ENCODE data around the gene LIMD2.
A peak's percentile ranks its signal among the peaks of the same experiment; 100 is the strongest.
"Not testable (repeated sequence)": the region's sequence is repeated elsewhere in the genome, so short reads cannot be mapped to it uniquely, and the experiment has no call there.

LIMD2 gene

DNA sequence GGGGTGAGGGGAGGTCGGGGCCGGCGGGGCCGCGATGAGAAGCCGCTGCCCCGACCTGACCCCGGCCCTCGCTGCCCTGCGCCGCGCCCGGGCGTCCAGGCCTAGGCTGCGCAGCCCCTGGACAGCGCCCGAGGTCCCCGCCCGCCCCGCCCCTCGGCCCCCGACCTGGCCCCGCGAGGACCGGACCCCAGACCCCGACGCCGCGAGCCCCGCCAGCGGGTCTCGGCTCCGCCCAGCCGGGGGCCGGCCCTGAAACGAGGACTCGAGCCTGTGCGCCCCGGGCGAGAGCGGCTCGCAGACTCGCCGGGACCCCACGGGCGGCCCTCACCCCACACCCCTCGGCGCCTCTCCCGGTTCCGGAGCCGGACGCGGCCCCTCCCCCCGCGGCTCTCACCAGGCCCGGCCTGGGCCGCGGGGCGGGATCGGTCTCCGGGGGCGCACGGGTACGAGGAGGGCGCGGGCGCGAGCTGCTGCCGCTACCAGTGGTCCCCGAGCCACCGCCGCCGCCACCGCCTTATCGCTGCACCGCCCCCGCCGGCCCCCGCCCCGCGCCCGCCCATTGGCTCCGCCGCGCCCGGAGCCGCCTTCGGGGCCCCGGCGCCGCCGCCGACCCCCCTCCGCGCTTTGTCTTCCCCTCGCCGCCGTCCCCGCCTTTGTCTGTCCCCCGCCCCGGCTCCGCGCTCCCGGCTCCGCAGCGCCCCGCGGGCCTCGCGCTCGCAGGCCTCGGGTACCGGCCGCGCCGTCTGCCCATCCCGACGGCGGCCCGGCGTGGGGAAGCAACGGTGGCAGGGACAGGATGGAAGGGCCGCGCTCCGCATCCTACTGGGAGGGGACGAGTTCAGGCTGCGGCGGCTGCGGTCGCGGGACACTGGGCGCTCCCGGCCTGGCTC lies at the start of gene LIMD2:
Gene LIMD2, minus strand, starts transcription at position 488 of the 890 bp plus-strand sequence. CDS start 827 bp downstream, outside the sequence.
- Histone ChIP-seq H3K4me1 (ENCODE audit: insufficient read depth, low read length) (peaks cover 7% of the 10 kb centered on the region; the same call in 1 of the 2 replicates), H3K36me3 (ENCODE audit: insufficient read depth, low read depth, low read length) (peaks cover 31% of the 10 kb centered on the region)

DNA sequence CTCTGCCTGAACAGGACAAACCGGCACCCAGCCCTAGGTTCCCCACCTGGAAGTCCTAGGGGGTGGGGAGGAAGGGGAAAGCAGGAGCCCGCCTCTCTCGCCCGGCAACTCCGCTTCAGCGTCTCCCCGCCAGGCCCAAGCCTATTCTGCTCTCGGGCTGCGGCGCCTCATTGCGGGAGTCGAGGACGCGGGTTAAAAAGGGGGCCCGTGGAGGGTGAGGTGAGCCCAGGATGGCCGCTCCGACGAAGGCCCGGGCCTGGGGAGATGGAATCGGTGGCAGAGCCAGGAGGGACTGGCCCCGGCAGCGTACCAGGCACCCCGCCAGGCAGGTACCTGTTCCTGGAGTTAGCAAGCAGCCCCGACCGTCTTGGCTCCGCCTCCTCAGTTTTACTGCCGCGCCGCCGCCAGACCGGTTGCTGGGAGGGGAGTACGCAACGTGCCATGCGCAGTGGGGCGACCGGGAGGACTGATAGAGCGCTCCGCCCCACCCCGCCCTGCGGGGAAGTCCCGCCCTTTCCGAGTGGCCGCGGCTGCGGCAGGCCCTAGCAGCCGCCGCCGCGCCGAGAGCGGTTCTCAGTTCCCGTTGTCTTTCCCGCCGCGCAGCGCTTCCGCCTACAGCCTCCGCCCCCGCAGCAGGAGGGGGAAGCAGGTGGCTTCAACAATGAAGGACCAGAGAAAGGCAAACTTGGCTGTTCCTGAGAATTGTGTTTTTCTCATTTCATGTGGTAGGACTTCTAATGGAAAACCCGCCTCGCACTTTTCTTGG lies 41.7 kb upstream of the LIMD2 start, which contains the start of gene STRADA:
Gene STRADA, minus strand, starts transcription at position 392 of the 766 bp plus-strand sequence. CDS start 13,430 bp downstream, outside the sequence.
- H3K9me3 ChIP-seq (ENCODE audit: insufficient read depth, low read depth, low read length): no peaks in the 10 kb centered on the region
- peaks cover 6% of the 10 kb centered on the region; the same call in 1 of the 2 replicates for H3K4me1 ChIP-seq (ENCODE audit: insufficient read depth, low read length)
- no peaks in the 10 kb centered on the region for H3K27me3 ChIP-seq (ENCODE audit: insufficient read depth, low read length)
- H3K36me3 ChIP-seq (ENCODE audit: insufficient read depth, low read depth, low read length): peaks cover 19% of the 10 kb centered on the region
- peak within 1 kb of the TSS; percentile 95 for H3K9ac ChIP-seq (ENCODE audit: low read depth, low read length)
- peak within 1 kb of the TSS; percentile 90 for H3K4me3 ChIP-seq (ENCODE audit: low read length)
- H3K27ac ChIP-seq (ENCODE audit: low read length): peak within 1 kb of the TSS; percentile 92

More for the DNA sequence above, at the start of gene LIMD2:
- peak within 1 kb of the TSS; percentile 71 for H3K4me3 ChIP-seq (ENCODE audit: low read length)
- H3K9me3 ChIP-seq (ENCODE audit: insufficient read depth, low read depth, low read length): no peaks in the 10 kb centered on the region
- H3K27ac ChIP-seq (ENCODE audit: low read length): no peak within 1 kb of the TSS
- peaks cover 7% of the 10 kb centered on the region; the same call in 1 of the 2 replicates for H3K27me3 ChIP-seq (ENCODE audit: insufficient read depth, low read length)
- peak within 1 kb of the TSS; percentile 74; the same call in 1 of the 2 replicates for H3K9ac ChIP-seq (ENCODE audit: low read depth, low read length)

DNA sequence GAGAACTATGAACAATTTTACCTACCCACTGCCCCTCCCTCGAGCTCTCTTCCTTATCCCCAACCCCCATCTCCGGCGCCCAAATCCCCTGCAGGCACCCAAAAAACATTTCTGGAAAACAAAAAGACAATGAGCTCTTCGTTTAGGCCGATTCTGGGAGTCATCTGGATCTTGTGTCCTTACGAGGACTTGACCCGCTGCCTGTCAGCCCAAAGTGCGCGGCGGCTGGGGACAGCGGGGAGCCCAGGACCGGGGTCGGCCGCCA lies 41.1 kb upstream of the LIMD2 start:
- Histone ChIP-seq H3K36me3 (ENCODE audit: insufficient read depth, low read depth, low read length) (peaks cover 14% of the 10 kb centered on the region), H3K27me3 (ENCODE audit: insufficient read depth, low read length) (no peaks in the 10 kb centered on the region), H3K9ac (ENCODE audit: low read depth, low read length) (peak overlapping the region; percentile 92), H3K9me3 (ENCODE audit: insufficient read depth, low read depth, low read length) (no peaks in the 10 kb centered on the region), H3K27ac (ENCODE audit: low read length) (peak overlapping the region; percentile 76), H3K4me1 (ENCODE audit: insufficient read depth, low read length) (peaks cover 6% of the 10 kb centered on the region; the same call in 1 of the 2 replicates), H3K4me3 (ENCODE audit: low read length) (peak overlapping the region; percentile 90)

DNA sequence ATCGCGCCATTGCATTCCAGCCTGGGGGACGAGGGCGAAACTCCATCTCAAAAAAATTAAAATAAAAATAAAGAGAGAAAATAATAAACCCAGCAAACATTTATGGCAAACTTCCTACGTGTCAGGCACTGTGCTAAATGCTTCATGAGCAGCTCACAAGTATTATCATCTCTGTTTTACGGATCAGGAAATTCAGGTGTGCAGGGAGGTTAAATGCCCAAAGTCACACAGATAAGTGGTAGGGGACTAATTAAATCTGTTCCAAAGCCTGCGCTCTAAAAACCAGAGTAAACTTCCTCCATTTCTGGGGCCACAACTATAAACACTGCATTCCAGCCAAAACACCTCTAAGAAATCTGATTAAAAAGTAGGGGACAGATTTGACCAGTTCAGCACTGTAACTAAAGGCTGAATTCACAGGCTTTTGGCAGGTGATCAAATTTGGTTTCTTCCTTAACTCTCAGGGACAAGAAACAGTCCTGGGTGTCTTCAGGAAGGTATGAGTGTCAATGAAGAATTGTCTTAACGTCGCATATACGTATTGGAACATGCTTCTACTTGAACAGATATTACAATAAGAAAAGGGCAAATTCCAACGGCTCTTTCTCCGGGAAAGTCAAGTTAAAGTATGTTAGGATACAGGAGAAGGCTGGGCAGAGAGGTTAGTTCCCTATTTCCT lies 40.7 kb upstream of the LIMD2 start:
- H3K4me3 ChIP-seq (ENCODE audit: low read length): peak overlapping the region; percentile 90
- peaks cover 6% of the 10 kb centered on the region; the same call in 1 of the 2 replicates for H3K4me1 ChIP-seq (ENCODE audit: insufficient read depth, low read length)
- peaks cover 9% of the 10 kb centered on the region for H3K36me3 ChIP-seq (ENCODE audit: insufficient read depth, low read depth, low read length)
- H3K9me3 ChIP-seq (ENCODE audit: insufficient read depth, low read depth, low read length): no peaks in the 10 kb centered on the region
- peak overlapping the region; percentile 76 for H3K27ac ChIP-seq (ENCODE audit: low read length)
- H3K27me3 ChIP-seq (ENCODE audit: insufficient read depth, low read length): no peaks in the 10 kb centered on the region
- H3K9ac ChIP-seq (ENCODE audit: low read depth, low read length): peak overlapping the region; percentile 92

DNA sequence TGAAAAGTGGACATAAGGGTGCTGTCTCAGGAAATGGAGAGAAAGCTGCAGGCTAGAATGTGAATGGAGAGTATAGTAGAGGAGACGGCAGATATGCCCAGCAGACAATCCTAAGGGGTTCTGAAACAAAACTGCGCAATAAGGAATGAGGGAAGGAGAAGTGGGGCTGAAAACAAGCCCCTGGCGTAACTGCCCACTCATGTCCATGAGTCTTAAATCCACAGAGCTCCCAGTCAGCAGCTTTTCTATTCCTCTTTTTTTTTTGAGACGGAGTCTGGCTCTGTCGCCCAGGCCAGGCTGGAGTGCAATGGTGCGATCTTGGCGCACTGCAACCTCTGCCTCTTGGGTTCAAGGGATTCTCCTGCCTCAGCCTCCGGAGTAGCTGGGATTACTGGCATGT lies 35.8 kb upstream of the LIMD2 start:
- Histone ChIP-seq H3K9me3 (ENCODE audit: insufficient read depth, low read depth, low read length) (no peaks in the 10 kb centered on the region), H3K27ac (ENCODE audit: low read length) (no peak overlapping the region)

DNA sequence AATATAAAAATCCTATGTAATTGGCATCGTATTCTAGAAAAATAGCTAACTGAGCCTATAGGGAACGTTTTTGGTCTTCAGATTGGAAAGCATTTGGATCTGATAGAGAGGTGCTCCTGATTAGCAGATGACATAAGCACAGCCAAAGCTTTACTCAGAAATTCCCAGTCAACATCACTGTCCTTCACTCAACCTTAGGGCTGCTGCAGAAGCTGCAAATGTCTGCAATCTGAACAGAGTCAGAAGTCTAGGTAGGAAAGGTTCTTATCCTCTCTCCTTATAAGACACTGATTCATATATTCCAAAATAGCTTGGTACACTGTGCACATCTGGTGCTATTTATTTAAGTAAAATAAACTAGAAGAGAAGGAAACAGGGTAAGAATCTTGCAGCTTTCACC lies 22.5 kb upstream of the LIMD2 start:
- H3K36me3 ChIP-seq (ENCODE audit: insufficient read depth, low read depth, low read length): peaks cover 28% of the 10 kb centered on the region; the same call in 1 of the 2 replicates
- no peak overlapping the region for H3K9ac ChIP-seq (ENCODE audit: low read depth, low read length)
- no peaks in the 10 kb centered on the region for H3K27me3 ChIP-seq (ENCODE audit: insufficient read depth, low read length)
- H3K4me1 ChIP-seq (ENCODE audit: insufficient read depth, low read length): no peaks in the 10 kb centered on the region
- H3K4me3 ChIP-seq (ENCODE audit: low read length): no peak overlapping the region
- H3K9me3 ChIP-seq (ENCODE audit: insufficient read depth, low read depth, low read length): no peaks in the 10 kb centered on the region
- H3K27ac ChIP-seq (ENCODE audit: low read length): no peak overlapping the region

More for the DNA sequence above, 35.8 kb upstream of the LIMD2 start:
- Histone ChIP-seq H3K4me3 (ENCODE audit: low read length) (no peak overlapping the region), H3K4me1 (ENCODE audit: insufficient read depth, low read length) (peaks cover 5% of the 10 kb centered on the region; the same call in 1 of the 2 replicates), H3K36me3 (ENCODE audit: insufficient read depth, low read depth, low read length) (no peaks in the 10 kb centered on the region), H3K9ac (ENCODE audit: low read depth, low read length) (no peak overlapping the region), H3K27me3 (ENCODE audit: insufficient read depth, low read length) (no peaks in the 10 kb centered on the region)

DNA sequence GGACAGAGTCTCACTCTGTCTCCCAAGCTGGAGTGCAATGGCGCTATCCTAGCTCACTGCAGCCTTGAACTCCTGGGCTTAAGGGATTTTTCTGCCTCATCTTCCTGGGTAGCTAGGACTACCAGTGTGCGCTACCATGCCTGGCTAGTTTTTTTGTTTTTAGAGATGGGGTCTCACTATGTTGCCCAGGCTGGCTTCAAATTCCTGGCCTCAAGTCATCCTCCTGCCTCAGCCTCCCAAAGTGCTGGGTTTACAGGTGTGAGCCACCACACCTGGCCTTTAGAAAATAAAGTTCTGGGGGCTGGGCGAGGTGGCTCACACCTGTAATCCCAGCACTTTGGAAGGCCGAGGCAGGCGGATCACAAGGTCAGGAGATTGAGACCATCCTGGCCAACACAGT lies 20.3 kb upstream of the LIMD2 start:
- H3K9ac ChIP-seq (ENCODE audit: low read depth, low read length); H3K4me1 ChIP-seq (ENCODE audit: insufficient read depth, low read length); H3K27ac ChIP-seq (ENCODE audit: low read length); H3K4me3 ChIP-seq (ENCODE audit: low read length); H3K27me3 ChIP-seq (ENCODE audit: insufficient read depth, low read length); H3K9me3 ChIP-seq (ENCODE audit: insufficient read depth, low read depth, low read length): not testable (repeated sequence)
- H3K36me3 ChIP-seq (ENCODE audit: insufficient read depth, low read depth, low read length): peaks cover 17% of the 10 kb centered on the region; the same call in 1 of the 2 replicates

DNA sequence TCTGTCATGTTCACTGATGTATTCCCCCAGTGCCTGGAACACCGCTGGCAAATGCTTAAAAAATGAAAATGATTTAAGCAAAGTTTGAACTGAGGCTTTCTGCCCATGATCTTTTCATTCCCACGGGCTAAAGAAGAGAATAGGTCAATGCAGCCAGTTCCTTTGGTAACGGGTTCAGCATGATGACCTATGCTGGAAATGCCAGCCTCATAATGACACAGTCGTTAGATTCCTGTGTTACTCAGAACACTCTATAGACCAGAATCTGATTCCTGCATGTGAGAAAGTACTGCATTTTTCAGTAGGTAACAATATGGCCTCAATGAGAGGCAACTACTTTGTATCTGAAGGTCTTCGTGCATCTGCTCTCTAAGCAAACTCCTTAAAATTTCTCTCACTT lies 19.1 kb upstream of the LIMD2 start:
- no peak overlapping the region for H3K27ac ChIP-seq (ENCODE audit: low read length)
- no peaks in the 10 kb centered on the region for H3K27me3 ChIP-seq (ENCODE audit: insufficient read depth, low read length)
- H3K36me3 ChIP-seq (ENCODE audit: insufficient read depth, low read depth, low read length): peaks cover 12% of the 10 kb centered on the region; the same call in 1 of the 2 replicates

DNA sequence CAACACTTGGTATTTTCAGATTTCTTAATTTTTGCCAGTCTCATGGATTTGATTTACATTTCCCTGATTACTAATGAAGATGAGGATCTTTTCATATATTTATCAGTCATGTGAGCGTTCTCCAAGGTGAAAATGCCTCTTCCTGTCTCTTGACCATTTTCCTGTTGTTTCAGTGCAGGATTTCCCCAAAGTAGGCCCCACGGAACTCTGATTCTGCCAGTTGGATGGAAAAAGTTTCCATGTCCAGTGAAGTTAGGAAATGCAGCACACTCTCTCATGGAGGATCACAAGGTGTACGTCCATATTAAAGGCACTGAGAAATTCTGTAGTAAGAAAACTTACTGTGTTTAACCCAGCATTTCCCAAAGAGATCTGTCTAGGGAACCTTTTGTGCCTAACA lies 16.5 kb upstream of the LIMD2 start:
- peaks cover 21% of the 10 kb centered on the region; the same call in 1 of the 2 replicates for H3K36me3 ChIP-seq (ENCODE audit: insufficient read depth, low read depth, low read length)
- H3K4me3 ChIP-seq (ENCODE audit: low read length): no peak overlapping the region
- H3K9ac ChIP-seq (ENCODE audit: low read depth, low read length): no peak overlapping the region
- H3K4me1 ChIP-seq (ENCODE audit: insufficient read depth, low read length): no peaks in the 10 kb centered on the region
- H3K27ac ChIP-seq (ENCODE audit: low read length): no peak overlapping the region
- H3K27me3 ChIP-seq (ENCODE audit: insufficient read depth, low read length): no peaks in the 10 kb centered on the region
- H3K9me3 ChIP-seq (ENCODE audit: insufficient read depth, low read depth, low read length): no peaks in the 10 kb centered on the region

More for the DNA sequence above, 19.1 kb upstream of the LIMD2 start:
- Histone ChIP-seq H3K9ac (ENCODE audit: low read depth, low read length) (no peak overlapping the region), H3K9me3 (ENCODE audit: insufficient read depth, low read depth, low read length) (no peaks in the 10 kb centered on the region), H3K4me1 (ENCODE audit: insufficient read depth, low read length) (no peaks in the 10 kb centered on the region), H3K4me3 (ENCODE audit: low read length) (no peak overlapping the region)

DNA sequence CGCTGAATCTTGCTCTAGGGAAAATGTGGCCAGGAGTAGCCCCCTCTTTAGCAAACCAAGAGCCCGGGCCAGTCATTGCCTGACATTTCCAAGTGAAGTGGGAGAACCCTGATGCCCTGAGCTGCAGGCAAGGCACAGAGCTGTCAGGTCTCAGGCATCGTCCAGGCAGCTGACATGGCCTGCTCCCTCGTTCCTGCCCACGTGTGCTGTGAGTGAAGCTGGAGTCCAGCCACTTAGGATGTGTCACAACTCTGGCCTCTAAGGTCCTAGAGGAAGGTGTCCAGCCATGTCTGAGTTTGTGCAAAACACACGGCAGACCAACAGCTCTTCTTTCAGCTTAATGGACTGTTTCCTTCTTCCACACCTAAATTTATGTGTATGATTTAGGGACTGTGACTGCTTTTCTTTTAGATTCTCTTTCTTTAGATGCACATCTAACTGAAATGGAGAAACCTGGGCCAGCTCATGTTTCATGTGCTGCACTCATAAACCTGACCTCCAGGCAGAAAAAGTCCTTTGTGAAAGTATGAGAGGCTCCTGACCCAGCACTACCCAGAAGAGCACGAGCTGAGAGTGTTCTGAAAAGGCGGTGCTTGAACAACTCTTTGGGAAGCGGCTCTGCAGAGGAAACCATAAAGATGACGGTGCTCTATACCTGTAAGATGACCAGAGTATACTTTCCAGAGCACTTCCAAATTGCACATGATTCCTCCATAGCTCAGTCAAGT lies 14.8 kb upstream of the LIMD2 start:
- H3K36me3 ChIP-seq (ENCODE audit: insufficient read depth, low read depth, low read length): peaks cover 33% of the 10 kb centered on the region

DNA sequence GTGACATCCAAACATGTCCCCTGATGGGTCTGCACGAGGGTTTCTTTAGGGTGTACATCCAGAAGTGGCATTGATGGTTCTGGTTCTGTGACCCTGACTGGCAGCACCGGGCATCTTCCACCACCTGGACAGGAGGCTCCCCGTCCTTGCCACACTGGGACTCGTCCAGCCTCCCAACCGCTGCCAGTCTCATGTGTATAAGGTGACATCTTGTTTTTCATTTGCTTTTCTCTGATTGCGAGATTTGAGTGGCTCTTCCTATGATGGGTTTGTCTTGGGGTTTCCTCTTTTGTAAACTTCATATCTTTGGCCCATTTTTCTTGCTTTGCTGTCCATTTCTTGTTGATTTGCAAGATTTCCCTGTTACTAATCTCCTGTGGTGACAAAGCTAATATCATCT lies 9.2 kb upstream of the LIMD2 start:
- H3K36me3 ChIP-seq (ENCODE audit: insufficient read depth, low read depth, low read length): peaks cover 65% of the 10 kb centered on the region

More for the DNA sequence above, 14.8 kb upstream of the LIMD2 start:
- Histone ChIP-seq H3K27me3 (ENCODE audit: insufficient read depth, low read length) (no peaks in the 10 kb centered on the region), H3K4me1 (ENCODE audit: insufficient read depth, low read length) (no peaks in the 10 kb centered on the region), H3K27ac (ENCODE audit: low read length) (no peak overlapping the region), H3K9me3 (ENCODE audit: insufficient read depth, low read depth, low read length) (no peaks in the 10 kb centered on the region), H3K4me3 (ENCODE audit: low read length) (no peak overlapping the region), H3K9ac (ENCODE audit: low read depth, low read length) (no peak overlapping the region)

More for the DNA sequence above, 9.2 kb upstream of the LIMD2 start:
- Histone ChIP-seq H3K4me1 (ENCODE audit: insufficient read depth, low read length) (no peaks in the 10 kb centered on the region), H3K9me3 (ENCODE audit: insufficient read depth, low read depth, low read length) (no peaks in the 10 kb centered on the region), H3K27ac (ENCODE audit: low read length) (no peak overlapping the region), H3K27me3 (ENCODE audit: insufficient read depth, low read length) (no peaks in the 10 kb centered on the region), H3K9ac (ENCODE audit: low read depth, low read length) (no peak overlapping the region), H3K4me3 (ENCODE audit: low read length) (no peak overlapping the region)

All from iPS-20b (cell line).